ENCODE results near the gene SIGMAR1. TPM values are rescaled to one million over a fixed set of nuclear protein-coding genes. Genes with fewer than 3 reads are reported as not detected.

The SIGMAR1 gene
- total and polyA plus RNA-seq, 4 donors: 27.7 to 82.3 (median 62.5) TPM

DNA sequence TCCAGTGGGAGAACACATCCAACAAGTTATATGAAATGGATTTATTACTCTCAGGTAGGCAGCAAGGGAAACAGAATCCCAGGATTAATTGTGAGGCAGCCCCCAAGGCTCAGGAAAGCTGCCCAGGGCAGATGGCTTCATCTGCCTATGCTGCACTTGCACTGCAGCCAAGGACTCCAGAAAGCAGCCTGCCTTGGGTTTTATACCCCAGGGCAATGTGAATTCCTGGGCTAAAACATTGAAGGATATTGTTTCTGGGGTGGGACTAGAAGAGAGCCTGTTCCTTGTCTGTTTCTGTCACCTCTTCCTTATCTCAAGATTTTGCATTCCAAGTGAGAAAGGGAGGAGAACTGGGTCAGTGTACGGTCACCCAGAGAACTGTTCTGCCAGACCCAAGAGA lies 33.7 kb upstream of the SIGMAR1 start:
- WGBS (ENCODE audit: insufficient coverage): no CpG with 5 or more reads among the region's 1 CpG
- Histone ChIP-seq H3K27me3 (ENCODE audit: control insufficient read depth, insufficient read depth, low read length) (no peaks in the 10 kb centered on the region), H3K27ac (ENCODE audit: low read depth, low read length) (no peak overlapping the region), H3K4me1 (ENCODE audit: control insufficient read depth, insufficient read depth, low read length) (peaks cover 3% of the 10 kb centered on the region), H3K4me3 (ENCODE audit: low read depth, low read length) (no peak overlapping the region), H3K36me3 (ENCODE audit: control insufficient read depth, insufficient read depth, low read length) (no peaks in the 10 kb centered on the region), H3K9me3 (ENCODE audit: control insufficient read depth, insufficient read depth, low read length) (no peaks in the 10 kb centered on the region)
- no peak for DNase-seq (ENCODE audit: low read depth in 4 of 6, low spot score in 6 of 6)

DNA sequence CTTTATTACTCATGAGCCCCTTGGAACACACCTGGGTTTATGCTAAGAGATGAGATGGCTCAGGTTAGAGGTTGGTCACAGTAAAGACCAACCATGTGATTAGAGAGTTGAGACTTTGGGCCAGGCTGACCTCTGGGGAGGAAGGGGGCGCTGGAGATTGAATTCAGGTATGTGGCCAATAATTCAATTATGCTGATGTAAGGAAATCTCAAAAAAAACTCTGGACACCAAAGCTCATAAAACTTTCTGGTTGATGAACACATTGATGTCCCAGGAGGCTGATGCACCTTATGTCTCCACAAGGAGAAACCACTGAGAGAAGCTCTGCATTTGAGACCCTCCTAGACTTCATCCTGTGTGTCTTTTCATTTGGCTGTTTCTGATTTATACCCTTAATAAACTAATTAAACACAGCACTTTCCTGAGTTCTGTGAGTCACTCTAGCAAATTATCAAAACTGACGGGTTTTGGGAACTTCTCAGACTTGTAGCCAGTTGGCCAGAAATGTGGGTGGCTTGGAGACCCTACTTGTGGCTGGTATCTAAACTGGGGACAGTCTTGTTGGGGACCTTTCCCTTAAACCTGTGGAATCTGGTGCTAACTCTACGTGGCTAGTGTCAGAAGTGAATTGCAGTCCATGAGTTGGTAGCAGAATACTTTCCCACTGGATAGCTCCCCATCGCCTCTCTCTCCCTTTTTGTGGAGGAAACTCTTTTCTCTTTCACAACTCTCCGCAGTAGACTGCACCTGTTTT lies 32.4 kb upstream of the SIGMAR1 start:
- peaks cover 13% of the 10 kb centered on the region for H3K4me1 ChIP-seq (ENCODE audit: control insufficient read depth, insufficient read depth, low read length)
- DNase-seq (ENCODE audit: low read depth in 4 of 6, low spot score in 6 of 6): no peak
- no peak overlapping the region for H3K4me3 ChIP-seq (ENCODE audit: low read depth, low read length)
- WGBS (ENCODE audit: insufficient coverage): 93% methylated on average over 3 of the region's 5 CpGs
- H3K36me3 ChIP-seq (ENCODE audit: control insufficient read depth, insufficient read depth, low read length): no peaks in the 10 kb centered on the region
- H3K9me3 ChIP-seq (ENCODE audit: control insufficient read depth, insufficient read depth, low read length): no peaks in the 10 kb centered on the region
- H3K27ac ChIP-seq (ENCODE audit: low read depth, low read length): no peak overlapping the region
- no peaks in the 10 kb centered on the region for H3K27me3 ChIP-seq (ENCODE audit: control insufficient read depth, insufficient read depth, low read length)

DNA sequence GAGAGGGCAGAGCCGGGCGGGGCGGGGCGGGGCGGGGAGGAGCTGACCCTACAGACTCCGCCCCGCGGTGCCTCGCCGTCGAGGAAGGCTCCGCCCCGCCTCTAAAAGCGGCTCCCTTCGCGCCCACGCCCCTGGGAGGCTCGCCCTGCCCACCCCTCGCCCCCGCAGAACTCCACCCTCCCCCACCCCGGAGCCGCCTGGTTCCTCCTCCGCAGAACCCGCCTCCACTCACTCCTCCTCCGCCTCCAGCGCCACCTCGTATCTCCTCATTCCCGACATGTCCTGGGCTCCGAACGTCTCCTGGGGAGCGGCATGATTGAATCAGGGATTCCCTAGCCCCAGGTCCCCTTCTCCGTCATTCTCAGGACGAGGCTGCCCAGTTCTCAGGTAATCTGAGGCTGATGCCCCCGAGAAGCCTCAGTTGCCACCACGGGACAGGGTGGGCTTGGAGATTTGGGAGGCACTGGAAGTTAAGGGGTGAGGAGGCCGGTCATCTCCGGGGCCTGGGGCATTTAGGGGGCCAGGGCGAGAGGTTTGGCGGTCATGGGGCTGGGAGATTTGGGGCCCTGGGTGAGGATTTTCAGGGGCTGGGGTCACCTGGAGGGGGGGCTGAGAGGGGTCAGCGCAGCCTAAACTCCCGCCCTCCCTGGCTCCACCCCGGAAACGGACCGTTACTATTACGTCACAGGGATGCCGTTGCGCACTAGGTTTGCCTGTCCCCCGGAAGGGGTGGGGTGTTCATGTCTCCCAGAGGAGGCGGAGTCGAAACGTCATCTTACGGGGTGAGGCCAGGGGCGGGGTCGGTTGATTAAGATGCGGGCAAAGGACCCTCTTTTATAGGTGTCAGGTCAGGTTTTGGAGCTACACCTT lies 28.0 kb upstream of the SIGMAR1 start:
- H3K27me3 ChIP-seq (ENCODE audit: control insufficient read depth, insufficient read depth, low read length): no peaks in the 10 kb centered on the region
- peaks cover 23% of the 10 kb centered on the region for H3K4me1 ChIP-seq (ENCODE audit: control insufficient read depth, insufficient read depth, low read length)
- peak; percentile 86 to 99 (median 94) for DNase-seq (ENCODE audit: low read depth in 4 of 6, low spot score in 6 of 6)
- H3K36me3 ChIP-seq (ENCODE audit: control insufficient read depth, insufficient read depth, low read length): peaks cover under 1% of the 10 kb centered on the region
- peak overlapping the region; percentile 98 for H3K4me3 ChIP-seq (ENCODE audit: low read depth, low read length)
- no peaks in the 10 kb centered on the region for H3K9me3 ChIP-seq (ENCODE audit: control insufficient read depth, insufficient read depth, low read length)
- peak overlapping the region; percentile 98 for H3K27ac ChIP-seq (ENCODE audit: low read depth, low read length)
- WGBS (ENCODE audit: insufficient coverage): under 1% methylated on average over 37 of the region's 55 CpGs

DNA sequence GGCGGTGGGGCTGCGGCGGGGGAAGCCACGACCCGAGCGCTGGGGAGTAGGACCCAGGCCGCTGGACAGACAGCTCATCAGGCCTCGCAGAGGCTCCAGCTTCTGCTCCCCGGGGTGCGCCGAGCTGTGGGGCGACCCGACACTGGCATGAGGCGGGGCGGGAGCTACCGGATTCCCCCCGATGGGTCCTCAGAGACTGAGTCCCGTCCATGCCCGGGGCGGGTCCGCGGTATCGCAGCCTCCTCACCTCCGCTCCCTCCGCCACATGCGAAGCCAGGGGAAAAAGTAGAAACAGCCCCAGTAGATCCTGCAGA lies 27.4 kb upstream of the SIGMAR1 start:
- H3K4me3 ChIP-seq (ENCODE audit: low read depth, low read length): peak overlapping the region; percentile 98
- no peak for DNase-seq (ENCODE audit: low read depth in 4 of 6, low spot score in 6 of 6)
- peaks cover 23% of the 10 kb centered on the region for H3K4me1 ChIP-seq (ENCODE audit: control insufficient read depth, insufficient read depth, low read length)
- under 1% methylated on average over 26 of the region's 26 CpGs for WGBS (ENCODE audit: insufficient coverage)
- peak overlapping the region; percentile 91 for H3K27ac ChIP-seq (ENCODE audit: low read depth, low read length)
- H3K9me3 ChIP-seq (ENCODE audit: control insufficient read depth, insufficient read depth, low read length): no peaks in the 10 kb centered on the region
- H3K36me3 ChIP-seq (ENCODE audit: control insufficient read depth, insufficient read depth, low read length): peaks cover 6% of the 10 kb centered on the region
- no peaks in the 10 kb centered on the region for H3K27me3 ChIP-seq (ENCODE audit: control insufficient read depth, insufficient read depth, low read length)

DNA sequence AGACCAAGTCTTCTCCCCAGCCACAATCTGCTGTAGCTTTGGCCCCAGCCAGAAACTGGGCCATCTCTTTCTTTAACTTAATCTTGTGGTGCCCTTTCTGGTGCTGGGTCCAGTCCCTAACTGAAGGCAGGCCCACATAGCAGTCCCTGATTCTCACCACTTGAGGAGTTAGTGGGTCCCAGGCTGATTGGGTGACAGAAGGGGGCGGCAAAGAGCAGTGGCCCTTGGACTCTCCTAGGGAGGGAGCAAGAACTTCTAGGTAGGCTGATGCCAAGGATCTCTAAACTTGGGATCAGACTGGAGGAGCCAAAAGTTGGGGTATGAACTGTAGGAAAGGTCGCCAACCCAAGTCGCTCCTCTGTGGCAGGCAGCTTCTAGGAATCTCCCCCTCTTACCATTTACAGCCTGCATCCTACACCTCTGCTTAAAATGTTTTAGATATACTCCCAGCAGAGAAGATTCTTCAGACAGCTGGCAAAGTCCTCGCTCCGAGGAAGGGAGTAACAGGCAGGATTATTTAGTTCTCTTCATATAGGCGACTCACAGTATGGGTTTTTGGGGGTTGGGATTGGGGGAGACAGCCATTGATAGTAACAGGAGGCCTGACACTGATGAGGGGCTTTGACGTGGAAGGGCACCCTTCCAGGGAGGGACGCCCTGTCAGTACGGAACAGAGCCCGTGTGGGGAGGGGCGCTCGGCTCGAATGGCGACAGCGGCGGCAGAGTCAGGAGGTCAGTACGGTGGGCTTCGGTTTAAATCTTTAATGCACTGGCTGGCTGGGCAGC lies 26.9 kb upstream of the SIGMAR1 start:
- H3K36me3 ChIP-seq (ENCODE audit: control insufficient read depth, insufficient read depth, low read length): peaks cover 12% of the 10 kb centered on the region
- DNase-seq (ENCODE audit: low read depth in 4 of 6, low spot score in 6 of 6): peak in 3 of 6 donors; percentile 42 to 84 (median 73)
- H3K27ac ChIP-seq (ENCODE audit: low read depth, low read length): peak overlapping the region; percentile 91
- H3K9me3 ChIP-seq (ENCODE audit: control insufficient read depth, insufficient read depth, low read length): no peaks in the 10 kb centered on the region
- H3K4me1 ChIP-seq (ENCODE audit: control insufficient read depth, insufficient read depth, low read length): peaks cover 23% of the 10 kb centered on the region
- H3K4me3 ChIP-seq (ENCODE audit: low read depth, low read length): peak overlapping the region; percentile 98
- WGBS (ENCODE audit: insufficient coverage): 3% methylated on average over 14 of the region's 18 CpGs
- no peaks in the 10 kb centered on the region for H3K27me3 ChIP-seq (ENCODE audit: control insufficient read depth, insufficient read depth, low read length)

DNA sequence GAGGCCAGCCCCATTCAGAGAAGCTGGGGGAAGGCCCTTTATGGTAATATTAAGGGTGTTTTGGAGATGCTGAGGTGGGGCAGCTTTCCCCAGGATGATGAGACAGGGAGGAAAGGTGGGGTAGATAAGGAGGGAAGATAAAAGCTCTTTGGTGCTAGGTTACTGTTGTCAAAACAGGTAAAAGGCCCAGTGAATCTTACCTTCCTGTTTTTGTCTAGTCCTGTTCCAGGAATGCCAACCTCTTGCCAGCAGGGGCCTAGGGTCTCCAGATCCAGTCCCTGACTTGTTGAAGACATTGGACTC lies 25.7 kb upstream of the SIGMAR1 start:
- Histone ChIP-seq H3K4me3 (ENCODE audit: low read depth, low read length) (no peak overlapping the region), H3K27ac (ENCODE audit: low read depth, low read length) (no peak overlapping the region), H3K4me1 (ENCODE audit: control insufficient read depth, insufficient read depth, low read length) (peaks cover 23% of the 10 kb centered on the region), H3K27me3 (ENCODE audit: control insufficient read depth, insufficient read depth, low read length) (no peaks in the 10 kb centered on the region), H3K9me3 (ENCODE audit: control insufficient read depth, insufficient read depth, low read length) (no peaks in the 10 kb centered on the region), H3K36me3 (ENCODE audit: control insufficient read depth, insufficient read depth, low read length) (peaks cover 15% of the 10 kb centered on the region)
- no peak for DNase-seq (ENCODE audit: low read depth in 4 of 6, low spot score in 6 of 6)

DNA sequence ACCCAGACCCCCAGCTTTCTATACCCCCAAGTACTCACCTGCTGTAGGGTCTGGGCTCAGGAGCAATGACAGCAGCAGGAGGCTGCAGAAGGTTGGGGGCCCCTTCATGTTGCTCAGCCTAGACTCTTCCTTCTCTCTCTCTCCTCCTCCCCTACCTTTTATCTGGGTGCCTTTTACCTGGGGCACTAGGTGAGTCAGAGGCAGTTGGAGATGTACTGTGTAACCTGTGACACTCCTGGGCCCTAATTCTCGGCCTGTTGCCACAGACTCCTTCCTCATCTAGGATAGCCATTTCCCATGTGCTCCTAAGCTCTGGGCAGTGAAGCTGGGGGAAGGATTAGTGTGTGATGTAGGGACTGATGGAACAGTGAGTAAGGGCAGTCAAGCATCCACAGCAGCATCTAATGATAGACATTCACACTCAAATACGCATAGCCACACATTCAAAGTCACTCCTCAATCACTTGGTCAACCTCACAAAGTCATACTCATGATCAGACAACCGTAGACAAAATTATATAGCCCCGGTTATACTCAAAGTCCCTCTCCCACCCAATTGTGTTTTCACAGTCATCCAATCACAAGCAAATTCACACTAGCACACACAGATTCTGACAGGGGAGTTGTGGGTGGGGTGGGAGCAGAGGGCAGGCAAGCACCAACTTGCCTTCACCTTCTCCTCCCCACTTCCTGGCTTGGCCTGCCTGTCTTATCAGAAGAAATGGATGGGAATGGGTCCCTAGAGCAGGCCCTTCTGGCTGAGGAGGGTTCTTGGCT lies 25.1 kb upstream of the SIGMAR1 start, which contains the start of gene CCL27:
CCL27 (minus strand) TSS at position 132 of the 777 bp plus-strand sequence; CDS start at position 108, 24 bp downstream.
- H3K27me3 ChIP-seq (ENCODE audit: control insufficient read depth, insufficient read depth, low read length): no peaks in the 10 kb centered on the region
- H3K4me3 ChIP-seq (ENCODE audit: low read depth, low read length): no peak within 1 kb of the TSS
- DNase-seq (ENCODE audit: low read depth in 4 of 6, low spot score in 6 of 6): no peak
- H3K9me3 ChIP-seq (ENCODE audit: control insufficient read depth, insufficient read depth, low read length): no peaks in the 10 kb centered on the region
- H3K36me3 ChIP-seq (ENCODE audit: control insufficient read depth, insufficient read depth, low read length): peaks cover 15% of the 10 kb centered on the region
- H3K4me1 ChIP-seq (ENCODE audit: control insufficient read depth, insufficient read depth, low read length): peaks cover 23% of the 10 kb centered on the region
- no CpG with 5 or more reads among the region's 4 CpGs for WGBS (ENCODE audit: insufficient coverage)
- H3K27ac ChIP-seq (ENCODE audit: low read depth, low read length): no peak within 1 kb of the TSS

DNA sequence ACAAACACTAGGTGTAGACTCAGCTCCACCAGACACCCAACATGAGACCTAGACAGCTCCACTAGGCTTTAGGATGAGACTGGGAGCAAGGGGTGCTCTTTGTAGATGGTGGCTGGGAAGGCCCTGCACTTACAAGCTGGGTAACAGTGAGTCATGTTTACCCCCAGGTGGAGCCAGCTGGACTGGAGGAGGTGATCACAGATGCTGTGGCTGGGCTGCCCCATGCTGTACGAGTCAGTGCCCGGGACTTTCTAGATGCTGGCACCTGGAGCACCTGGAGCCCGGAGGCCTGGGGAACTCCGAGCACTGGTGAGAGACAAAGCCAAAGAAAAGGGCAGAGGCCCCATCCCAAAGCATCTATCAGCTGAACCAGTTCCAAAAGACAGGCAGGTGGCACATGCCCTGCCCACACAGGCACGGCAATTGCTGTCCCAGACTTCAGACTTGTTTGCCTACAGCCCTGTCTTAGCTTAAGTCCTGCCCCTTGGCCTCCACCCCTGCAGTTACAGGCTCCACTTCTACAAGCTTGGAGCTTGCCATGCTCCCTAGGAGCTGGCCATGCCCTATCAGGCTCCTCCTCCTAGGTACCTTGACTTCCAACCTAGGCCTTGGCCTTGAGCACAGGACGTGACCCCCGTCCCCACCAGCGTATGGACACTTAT lies 22.1 kb upstream of the SIGMAR1 start:
- WGBS (ENCODE audit: insufficient coverage): 91% methylated on average over 8 of the region's 8 CpGs
- Histone ChIP-seq H3K9me3 (ENCODE audit: control insufficient read depth, insufficient read depth, low read length) (no peaks in the 10 kb centered on the region), H3K4me3 (ENCODE audit: low read depth, low read length) (no peak overlapping the region), H3K36me3 (ENCODE audit: control insufficient read depth, insufficient read depth, low read length) (peaks cover 15% of the 10 kb centered on the region), H3K27me3 (ENCODE audit: control insufficient read depth, insufficient read depth, low read length) (no peaks in the 10 kb centered on the region), H3K4me1 (ENCODE audit: control insufficient read depth, insufficient read depth, low read length) (peaks cover 18% of the 10 kb centered on the region), H3K27ac (ENCODE audit: low read depth, low read length) (no peak overlapping the region)
- DNase-seq (ENCODE audit: low read depth in 4 of 6, low spot score in 6 of 6): no peak

DNA sequence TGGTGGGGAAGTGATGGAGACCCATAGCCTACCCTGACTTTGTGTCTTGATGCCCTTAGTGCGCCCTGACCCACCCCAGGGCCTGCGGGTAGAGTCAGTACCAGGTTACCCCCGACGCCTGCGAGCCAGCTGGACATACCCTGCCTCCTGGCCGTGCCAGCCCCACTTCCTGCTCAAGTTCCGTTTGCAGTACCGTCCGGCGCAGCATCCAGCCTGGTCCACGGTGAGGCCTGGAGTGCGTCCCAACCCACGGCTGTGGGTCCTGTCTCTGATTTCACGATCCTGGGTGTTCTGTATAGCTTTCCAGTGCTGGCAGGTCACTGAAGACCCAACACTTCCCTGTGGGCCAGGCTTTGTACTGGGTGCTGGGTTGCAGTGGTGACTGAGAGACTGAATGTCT lies 20.9 kb upstream of the SIGMAR1 start:
- no peaks in the 10 kb centered on the region for H3K27me3 ChIP-seq (ENCODE audit: control insufficient read depth, insufficient read depth, low read length)
- DNase-seq (ENCODE audit: low read depth in 4 of 6, low spot score in 6 of 6): no peak
- peaks cover 24% of the 10 kb centered on the region for H3K4me1 ChIP-seq (ENCODE audit: control insufficient read depth, insufficient read depth, low read length)
- no peaks in the 10 kb centered on the region for H3K9me3 ChIP-seq (ENCODE audit: control insufficient read depth, insufficient read depth, low read length)
- no peak overlapping the region for H3K4me3 ChIP-seq (ENCODE audit: low read depth, low read length)
- no peak overlapping the region for H3K27ac ChIP-seq (ENCODE audit: low read depth, low read length)
- peaks cover 15% of the 10 kb centered on the region for H3K36me3 ChIP-seq (ENCODE audit: control insufficient read depth, insufficient read depth, low read length)
- WGBS (ENCODE audit: insufficient coverage): 95% methylated on average over 14 of the region's 14 CpGs

Data from spinal cord (tissue), 10 donors.